GM12891 (cell line): ENCODE results near the gene FOXK2.

Experiments used
- DNase-seq: peaks from one replicate; pipeline ENCODE4 v3.0.0; 2011; ENCODE audit warnings: low spot score; ENCODE audit not compliant: insufficient read length
- FAIRE-seq: peaks from 2 replicates; lab custom pipeline; 2011; peaks lifted over from hg19 to GRCh38; lab: Jason Lieb, UNC
- PAX5 ChIP-seq: IDR thresholded peaks from 2 replicates; pipeline ENCODE4 v1.6.1; 2011; ENCODE audit warnings: low read length, moderate library complexity, mild to moderate bottlenecking; ENCODE audit not compliant: insufficient read depth, severe bottlenecking
- POLR2A ChIP-seq: IDR thresholded peaks from 2 replicates; pipeline ENCODE4 v1.6.1; 2011; ENCODE audit warnings: low read depth, low read length, control low read depth
- POLR2AphosphoS5 ChIP-seq: IDR thresholded peaks from 2 replicates; pipeline ENCODE4 v1.6.1; 2011; ENCODE audit warnings: low read depth, low read length, control low read depth
- POU2F2 ChIP-seq: IDR thresholded peaks from 2 replicates; pipeline ENCODE4 v1.6.1; 2011; ENCODE audit warnings: low read depth, mild to moderate bottlenecking, control low read depth, low read length, moderate library complexity
- SPI1 ChIP-seq: IDR thresholded peaks from 2 replicates; pipeline ENCODE4 v1.6.1; 2011; ENCODE audit warnings: low read depth, low read length, control low read depth
- TAF1 ChIP-seq: IDR thresholded peaks from 2 replicates; pipeline ENCODE4 v1.6.1; 2011; ENCODE audit warnings: low read depth, low read length, control low read depth

The FOXK2 gene

GRCh38 chr17:82589851-82590180 lies 70.3 kb downstream of the FOXK2 start:
- FAIRE-seq (no peak), DNase-seq (no peak)
- TF ChIP-seq POU2F2 (no peak), POLR2A (no peak), PAX5 (no peak), POLR2AphosphoS5 (no peak), SPI1 (no peak), TAF1 (no peak)

- FAIRE-seq (no peak), DNase-seq (no peak)
- TF ChIP-seq TAF1 = no peak
- TF ChIP-seq PAX5 = no peak
- TF ChIP-seq SPI1 = no peak
- TF ChIP-seq POLR2AphosphoS5 = no peak
- TF ChIP-seq POLR2A = no peak
- no peak for TF ChIP-seq POU2F2
These were observed 70.7 kb downstream of the FOXK2 start for GRCh38 chr17:82590216-82590615.

- DNase-seq (no peak), FAIRE-seq (no peak)
- TF ChIP-seq PAX5 (no peak), POU2F2 (no peak), SPI1 (no peak), TAF1 (no peak), POLR2AphosphoS5 (0 out of 2 replicates have a peak, but pooled peaks have one; percentile 45), POLR2A (no peak)
These were observed 71.5 kb downstream of the FOXK2 start for GRCh38 chr17:82590881-82591539.

- FAIRE-seq = peak; percentile 5
These were observed 72.8 kb downstream of the FOXK2 start for GRCh38 chr17:82592289-82592766.

GRCh38 chr17:82592767-82593589 lies 73.4 kb downstream of the FOXK2 start:
- TF ChIP-seq TAF1 = no peak
- TF ChIP-seq POLR2AphosphoS5 = no peak
- TF ChIP-seq PAX5 = no peak
- DNase-seq (no peak), FAIRE-seq (peak; percentile 62)

More at GRCh38 chr17:82592289-82592766, 72.8 kb downstream of the FOXK2 start:
- DNase-seq = no peak
- no peak for TF ChIP-seq POLR2A
- TF ChIP-seq POU2F2 = no peak
- TF ChIP-seq TAF1 = no peak
- no peak for TF ChIP-seq PAX5
- TF ChIP-seq SPI1 = no peak
- TF ChIP-seq POLR2AphosphoS5 = no peak; the same call in 1 of the 2 replicates

- TF ChIP-seq POLR2AphosphoS5 = no peak
- no peak for TF ChIP-seq POLR2A
- no peak for TF ChIP-seq SPI1
- TF ChIP-seq TAF1 = no peak
- no peak for TF ChIP-seq PAX5
- TF ChIP-seq POU2F2 = no peak
- FAIRE-seq (peak; percentile 55), DNase-seq (no peak)
These were observed 74.1 kb downstream of the FOXK2 start for GRCh38 chr17:82593590-82594087.

GRCh38 chr17:82594571-82594970 lies 75.0 kb downstream of the FOXK2 start:
- no peak for DNase-seq
- TF ChIP-seq TAF1 (no peak), POLR2AphosphoS5 (no peak)
- no peak for FAIRE-seq

- DNase-seq = no peak
- FAIRE-seq = peak; percentile 60
- TF ChIP-seq POU2F2 (no peak), POLR2AphosphoS5 (no peak), TAF1 (no peak), POLR2A (no peak), PAX5 (no peak), SPI1 (no peak)
These were observed 76.4 kb downstream of the FOXK2 start for GRCh38 chr17:82595893-82596292.

GRCh38 chr17:82596296-82596695 lies 76.8 kb downstream of the FOXK2 start:
- FAIRE-seq (peak; percentile 35), DNase-seq (no peak)
- TF ChIP-seq POLR2AphosphoS5 (no peak), SPI1 (no peak), POU2F2 (no peak), TAF1 (no peak), PAX5 (no peak)
